HG02885 (cell line): Measurements from ENCODE around the gene C2CD4A.
"Not testable (repeated sequence)": the region's sequence is repeated elsewhere in the genome, so short reads cannot be mapped to it uniquely, and the experiment has no call there.

Experiments used
- ATAC-seq: cut with Tn5 transposase; IDR thresholded peaks from one replicate; pipeline ENCODE4 v1.9.1; 2021; ENCODE audit warnings: mild to moderate bottlenecking; ENCODE audit not compliant: unreplicated experiment, poor library complexity

Gene C2CD4A, protein sequence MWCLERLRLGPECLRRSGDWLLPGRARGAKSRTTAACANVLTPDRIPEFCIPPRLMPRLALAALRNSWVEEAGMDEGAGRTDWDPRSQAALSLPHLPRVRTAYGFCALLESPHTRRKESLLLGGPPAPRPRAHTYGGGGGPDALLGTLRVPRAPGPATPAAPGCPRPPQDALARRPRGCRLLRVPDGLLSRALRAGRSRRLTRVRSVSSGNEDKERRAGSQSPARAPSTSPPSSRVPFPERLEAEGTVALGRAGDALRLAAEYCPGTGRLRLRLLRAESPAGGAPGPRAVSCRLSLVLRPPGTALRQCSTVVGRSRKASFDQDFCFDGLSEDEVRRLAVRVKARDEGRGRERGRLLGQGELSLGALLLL

DNA sequence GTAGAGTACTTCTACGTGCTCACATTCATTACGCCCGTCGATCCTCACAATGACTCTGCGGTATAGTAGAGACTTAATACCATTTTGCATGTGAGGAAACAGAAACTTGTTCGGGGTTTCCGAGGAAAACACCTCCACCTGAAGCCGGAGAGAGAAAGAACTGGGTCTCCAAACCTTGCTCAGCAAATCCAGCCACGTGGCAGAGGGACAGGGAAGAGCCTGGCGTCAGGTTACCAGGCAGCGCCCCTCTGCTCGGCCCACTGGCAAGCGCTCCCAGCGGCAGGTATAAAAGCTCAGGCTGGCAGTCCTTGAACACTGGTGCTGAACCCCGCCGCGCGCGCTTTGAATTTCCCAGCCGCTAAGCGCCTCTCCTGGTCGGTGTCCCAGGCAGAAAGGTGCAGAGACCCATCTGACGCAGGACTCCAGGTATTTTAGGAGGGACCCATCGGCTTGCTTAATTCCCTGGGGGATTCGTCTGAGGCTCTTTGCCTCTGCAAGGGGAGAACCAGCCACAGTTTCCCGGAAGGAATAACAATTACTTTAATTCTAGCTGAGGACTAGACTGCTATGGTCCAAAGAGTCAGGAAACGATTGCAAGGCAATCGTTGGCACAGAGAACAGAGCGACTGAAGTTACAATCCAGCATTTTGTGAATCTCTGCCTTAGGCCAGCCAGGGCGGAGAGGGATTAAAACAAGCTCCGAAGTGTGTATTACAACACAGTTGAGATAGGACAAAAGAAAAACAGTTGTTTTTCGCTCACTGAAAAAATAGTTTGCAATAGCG is at the start of gene C2CD4A:
TSS of gene C2CD4A (plus strand) at position 315 of the 785 bp plus-strand sequence. CDS start 637 bp downstream, outside the sequence.
- no peak for ATAC-seq

DNA sequence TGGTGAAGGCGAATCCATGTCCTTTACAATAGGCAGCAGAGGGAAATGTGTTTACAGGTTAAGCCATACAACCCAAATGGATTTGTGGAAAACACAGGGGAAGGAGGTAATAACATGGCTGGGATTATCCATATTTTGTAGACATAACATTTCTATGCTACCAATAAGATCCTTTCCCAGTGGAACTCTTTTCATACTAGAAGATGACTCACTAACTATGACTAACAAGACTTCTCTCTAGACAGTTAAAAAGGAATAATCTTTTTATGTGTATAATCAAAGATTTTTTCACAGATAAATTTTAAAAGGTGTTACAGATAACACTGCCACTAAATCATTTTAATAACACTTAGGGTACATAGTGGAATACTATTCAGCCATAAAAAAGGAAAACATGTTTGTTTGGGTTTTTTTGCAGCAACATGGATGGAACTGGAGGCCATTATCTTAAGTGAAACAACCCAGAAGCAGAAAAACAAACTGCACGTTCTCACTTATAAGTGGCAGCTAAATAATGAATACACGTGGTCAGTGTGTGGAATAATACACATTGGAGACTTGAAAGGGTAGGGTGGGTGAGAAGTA is 46.1 kb upstream of the C2CD4A start:
- ATAC-seq = no peak

- ATAC-seq = no peak
Measured at GRCh38 chr15:62021991-62022600, 44.7 kb upstream of the C2CD4A start.

DNA sequence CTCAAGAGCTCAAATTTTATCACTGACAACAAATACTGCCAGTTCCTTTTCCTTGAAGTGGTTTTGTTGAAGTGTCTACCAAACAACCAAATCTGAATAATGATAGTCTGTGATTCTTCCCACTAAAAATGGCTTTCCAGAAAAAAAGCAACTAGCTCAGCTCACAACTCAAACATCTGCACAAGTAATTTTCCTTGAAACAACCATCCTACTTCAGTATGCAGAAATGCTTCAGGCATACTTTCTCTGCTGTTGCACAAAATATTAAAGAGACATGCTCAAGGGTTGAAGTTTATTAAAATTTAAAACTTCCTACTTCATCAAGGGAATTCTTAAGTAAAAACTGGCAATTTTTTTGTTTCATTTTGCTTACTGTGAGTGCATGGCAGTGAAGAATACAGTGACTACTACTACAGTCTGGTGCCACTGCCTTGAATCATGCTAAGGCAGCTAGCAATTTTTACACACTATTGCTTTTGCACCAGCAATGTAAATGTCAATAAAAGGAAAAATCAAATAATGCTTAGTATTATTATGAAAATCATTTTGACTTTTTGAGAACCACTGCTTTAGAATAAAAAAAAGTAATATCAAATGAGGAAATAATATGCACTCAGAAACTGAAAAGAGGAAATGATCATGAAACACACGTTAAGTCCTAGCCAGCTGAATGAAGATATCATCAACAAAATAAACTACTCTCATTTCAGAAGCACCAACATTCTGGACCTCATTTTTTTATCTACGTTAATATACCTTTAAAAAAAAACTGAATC is 40.1 kb upstream of the C2CD4A start:
- ATAC-seq = peak; percentile 61

- ATAC-seq = no peak
Measured at GRCh38 chr15:62027263-62027565, 39.6 kb upstream of the C2CD4A start.

GRCh38 chr15:62027916-62028315 is 38.9 kb upstream of the C2CD4A start:
- no peak for ATAC-seq

- no peak for ATAC-seq
Measured at GRCh38 chr15:62035256-62035924, 31.4 kb upstream of the C2CD4A start.

DNA sequence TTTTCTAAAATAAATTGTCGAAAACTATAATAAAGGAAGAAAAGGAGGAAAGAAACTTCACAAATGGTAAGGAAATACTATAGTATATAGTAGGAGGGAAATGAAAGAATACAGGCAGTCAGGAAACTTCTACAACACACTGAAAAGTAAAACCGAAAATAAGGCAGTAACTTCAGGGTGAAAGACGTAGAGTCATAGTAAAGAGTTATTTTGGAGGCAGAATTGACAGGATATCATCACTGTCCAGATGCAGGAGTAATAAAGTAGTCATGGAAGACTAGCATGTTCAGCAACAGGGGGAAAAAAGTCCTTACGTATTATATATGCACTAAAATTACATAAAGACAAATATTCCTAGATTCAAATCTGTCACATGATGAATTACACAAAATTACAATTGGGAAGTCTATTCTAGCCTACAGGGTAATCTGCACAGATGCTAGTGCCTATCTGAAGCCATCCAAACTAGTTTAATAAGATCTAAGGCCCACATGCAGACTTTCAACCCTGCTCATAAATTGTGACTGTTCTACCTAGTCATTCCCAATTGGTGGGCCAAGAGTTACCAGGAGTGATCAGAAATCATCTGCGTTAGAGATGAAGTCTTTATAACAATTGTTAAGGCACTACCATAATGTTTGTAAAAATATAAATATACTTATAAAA is 20.6 kb upstream of the C2CD4A start:
- ATAC-seq = peak; percentile 66

- peak; percentile 46 for ATAC-seq
Measured at GRCh38 chr15:62047282-62047827, 19.4 kb upstream of the C2CD4A start.

DNA sequence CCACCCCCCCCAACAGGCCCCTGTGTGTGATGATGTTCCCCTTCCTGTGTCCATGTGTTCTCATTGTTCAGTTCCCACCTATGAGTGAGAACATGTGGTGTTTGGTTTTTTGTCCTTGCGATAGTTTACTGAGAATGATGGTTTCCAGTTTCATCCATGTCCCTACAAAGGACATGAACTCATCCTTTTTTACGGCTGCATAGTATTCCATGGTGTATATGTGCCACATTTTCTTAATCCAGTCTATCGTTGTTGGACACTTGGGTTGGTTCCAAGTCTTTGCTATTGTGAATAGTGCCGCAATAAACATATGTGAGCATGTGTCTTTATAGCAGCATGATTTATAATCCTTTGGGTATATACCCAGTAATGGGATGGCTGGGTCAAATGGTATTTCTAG is 18.5 kb upstream of the C2CD4A start:
- ATAC-seq = not testable (repeated sequence)

DNA sequence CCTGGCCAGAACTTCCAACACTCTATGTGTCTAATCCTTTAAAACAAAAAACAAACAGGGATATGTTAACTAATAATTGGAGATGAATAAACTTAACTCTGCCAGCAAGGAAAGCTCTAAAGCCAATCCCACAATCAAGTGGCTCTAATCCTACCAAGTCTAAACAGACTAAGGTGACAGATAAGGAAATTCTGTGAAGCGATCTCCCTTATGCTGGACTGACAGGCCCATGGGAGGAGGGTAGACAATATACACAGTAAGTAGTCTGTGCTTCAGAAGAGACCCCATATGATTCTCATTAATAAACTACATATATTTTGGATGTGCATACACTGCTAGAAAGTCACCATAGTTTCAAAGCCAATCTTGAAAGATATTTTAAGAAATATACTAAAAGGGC is 16.7 kb upstream of the C2CD4A start:
- ATAC-seq = no peak

DNA sequence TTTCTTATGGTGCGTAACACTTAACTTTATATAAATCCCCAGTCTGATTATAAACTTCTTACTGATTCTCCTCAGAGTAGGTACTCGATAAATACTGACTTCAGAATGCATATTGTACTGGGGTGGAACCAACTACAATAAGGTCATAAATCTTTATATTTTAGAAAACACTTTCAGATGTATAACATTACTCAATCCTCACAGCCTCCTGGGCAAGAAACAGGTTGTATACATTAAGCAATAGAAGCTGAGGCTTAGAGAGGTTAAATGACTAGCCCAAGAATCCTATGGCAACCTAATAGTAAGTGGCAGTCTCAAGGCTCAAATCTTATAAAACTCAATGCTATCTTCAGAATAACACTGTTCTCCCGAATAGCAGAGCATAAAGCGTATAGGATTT is 15.6 kb upstream of the C2CD4A start:
- ATAC-seq = no peak

DNA sequence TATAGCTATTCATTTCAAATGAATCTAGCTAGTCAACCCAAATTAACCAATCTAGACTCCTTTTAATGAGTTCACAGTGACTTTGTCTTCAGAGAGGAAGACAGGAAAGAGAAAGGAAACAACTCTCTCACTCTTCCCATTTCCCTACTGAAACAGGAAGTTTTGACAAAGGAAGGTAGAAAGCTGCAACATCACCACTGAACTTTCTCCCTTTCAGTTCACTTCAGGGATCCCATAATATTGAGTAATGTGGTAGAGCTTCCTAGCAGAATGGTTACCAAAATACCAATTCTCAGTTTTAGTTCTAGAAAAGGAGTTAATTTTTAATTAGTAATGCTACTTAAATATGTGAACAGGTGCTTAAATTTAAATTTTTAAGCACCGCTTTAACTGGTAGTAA is 14.1 kb upstream of the C2CD4A start:
- ATAC-seq = no peak

GRCh38 chr15:62053439-62054085 is 13.2 kb upstream of the C2CD4A start:
- no peak for ATAC-seq

GRCh38 chr15:62054979-62055378 is 11.8 kb upstream of the C2CD4A start:
- ATAC-seq = no peak

GRCh38 chr15:62057341-62057980 is 9.3 kb upstream of the C2CD4A start:
- no peak for ATAC-seq

- no peak for ATAC-seq
Measured at GRCh38 chr15:62058327-62059028, 8.3 kb upstream of the C2CD4A start.
